Embryonic facial prominence (tissue), 1 donor: ENCODE results near the gene NIPAL3.
"Not testable (repeated sequence)": the region's sequence is repeated elsewhere in the genome, so short reads cannot be mapped to it uniquely, and the experiment has no call there.

Source experiments
- DNase-seq: peaks from one replicate; pipeline ENCODE4 v3.0.0-alpha.2; 2016; ENCODE audit errors: extremely low spot score

The NIPAL3 gene

DNA sequence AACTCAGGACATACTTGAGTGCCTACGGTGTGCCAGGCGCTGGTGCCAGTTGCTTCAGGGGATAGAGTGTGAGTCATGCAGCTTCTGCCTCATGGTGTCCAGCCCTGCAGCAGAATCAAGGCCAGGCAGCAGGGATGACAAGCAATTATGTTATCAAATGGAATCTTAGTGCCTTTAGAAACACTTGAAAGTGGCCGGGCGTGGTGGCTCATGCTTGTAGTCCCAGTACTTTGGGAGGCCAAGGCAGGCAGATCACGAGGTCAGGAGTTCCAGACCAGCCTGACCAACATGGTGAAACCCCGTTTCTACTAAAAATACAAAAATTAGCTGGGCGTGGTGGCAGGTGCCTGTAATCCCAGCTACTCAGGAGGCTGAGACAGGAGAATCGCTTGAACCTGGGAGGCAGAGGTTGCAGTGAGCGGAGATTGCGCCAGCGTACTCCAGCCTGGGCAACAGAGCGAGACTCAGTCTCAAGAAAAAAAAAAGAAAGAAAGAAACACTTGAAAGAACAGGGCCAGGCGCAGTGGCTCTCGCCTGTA is 100.1 kb downstream of the NIPAL3 start:
- not testable (repeated sequence) for DNase-seq

DNA sequence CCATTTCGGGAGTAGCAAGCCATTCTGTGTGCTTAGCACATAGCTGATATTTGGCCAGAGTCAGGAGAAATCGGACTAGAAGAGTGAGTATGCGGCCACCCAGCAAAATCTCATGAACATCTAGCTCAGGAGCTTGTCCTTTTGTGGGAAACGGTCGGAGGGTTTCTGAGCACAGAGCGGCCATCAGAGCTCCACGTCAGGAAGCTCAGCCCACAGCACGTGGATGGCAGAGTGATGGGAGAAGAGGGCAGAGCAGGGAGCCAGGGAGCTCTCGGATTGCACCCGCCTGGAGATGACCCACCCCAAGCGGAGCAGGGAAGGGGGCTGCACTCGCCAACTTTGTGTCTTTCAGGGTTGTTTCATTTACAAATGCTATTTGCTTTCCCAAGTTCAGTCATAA is 100.9 kb downstream of the NIPAL3 start:
- no peak for DNase-seq

DNA sequence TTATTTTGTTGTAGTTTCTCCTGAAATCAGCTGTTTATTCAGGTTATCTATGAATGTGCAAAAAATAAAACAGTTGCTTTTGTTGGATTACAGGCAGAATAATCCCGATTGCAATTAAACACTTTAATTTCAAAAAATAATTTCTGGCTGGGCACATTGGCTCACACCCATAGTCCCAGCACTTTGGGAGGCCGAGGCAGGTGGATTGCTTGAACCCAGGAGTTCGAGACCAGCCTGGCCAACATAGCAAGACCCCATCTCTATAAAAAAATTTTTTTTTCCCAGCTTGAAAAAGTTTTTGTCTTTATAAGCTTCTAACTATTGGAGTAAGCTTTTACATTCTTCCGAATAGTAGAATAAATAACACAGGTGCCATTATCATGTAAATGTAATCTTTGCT is 102.3 kb downstream of the NIPAL3 start:
- DNase-seq = no peak

DNA sequence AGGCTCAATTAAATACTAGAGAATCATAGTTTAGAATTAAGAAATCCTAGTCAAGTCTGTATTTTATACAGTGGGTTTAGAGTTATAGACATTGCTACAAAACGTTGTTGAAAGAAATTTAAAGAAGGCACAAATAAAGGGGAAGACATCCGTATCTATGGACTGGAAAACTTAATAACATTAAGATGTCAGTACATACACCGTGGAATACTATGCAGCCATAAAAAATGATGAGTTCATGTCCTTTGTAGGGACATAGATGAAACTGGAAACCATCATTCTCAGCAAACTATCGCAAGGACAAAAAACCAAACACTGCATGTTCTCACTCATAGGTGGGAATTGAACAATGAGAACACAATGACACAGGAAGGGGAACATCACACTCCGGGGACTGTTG is 104.7 kb downstream of the NIPAL3 start:
- not testable (repeated sequence) for DNase-seq
